Transverse colon (tissue), 3 donors: ENCODE data around the gene TTC16.

Source experiments
- CTCF ChIP-seq, 5 experiments: fragments of 200-600 bp in 3 of 5; fragments of 450-650 bp in 2 of 5; sonication (generic) in 3 of 5; IDR thresholded peaks; 1 replicate in 2 of 5; 2 replicates in 3 of 5; pipeline ENCODE4 v1.5.1; 2016 to 2017; ENCODE audit warnings: antibody characterized with exemption in 5 of 5, inconsistent platforms in 3 of 5, mild to moderate bottlenecking in 2 of 5, moderate library complexity in 1 of 5
- EP300 ChIP-seq: sonication (generic); formaldehyde crosslinking; IDR thresholded peaks from one replicate; pipeline ENCODE4 v1.6.1; 2017; ENCODE audit warnings: antibody characterized with exemption, low read depth

GRCh38 chr9:127754099-127755060 lies 38.5 kb downstream of the TTC16 start:
- TF ChIP-seq EP300 (no peak), CTCF (IDR thresholded peaks at IDR 0.05) (no peak)
